PC-3 (cell line): ENCODE data around the gene MCU.

Source experiments
- EZH2 ChIP-seq: fragments of 300-600 bp; sonication (generic); IDR thresholded peaks from one replicate; pipeline ENCODE4 v1.6.1; 2017; ENCODE audit warnings: antibody characterized with exemption, mild to moderate bottlenecking, low read length; ENCODE audit not compliant: unreplicated experiment
- EZH2phosphoT487 ChIP-seq: fragments of 300-600 bp; sonication (generic); IDR thresholded peaks from 2 replicates; pipeline ENCODE4 v1.6.1; 2018; ENCODE audit warnings: mild to moderate bottlenecking, antibody characterized with exemption, low read length, borderline replicate concordance
- TF ChIP-seq, protein P1 (sequence below): fragments of 300-600 bp; sonication (generic); conservative IDR thresholded peaks from 2 replicates; pipeline ENCODE4 v1.5.1; 2017; ENCODE audit warnings: antibody characterized with exemption, low read depth, mild to moderate bottlenecking, low read length

DNA sequence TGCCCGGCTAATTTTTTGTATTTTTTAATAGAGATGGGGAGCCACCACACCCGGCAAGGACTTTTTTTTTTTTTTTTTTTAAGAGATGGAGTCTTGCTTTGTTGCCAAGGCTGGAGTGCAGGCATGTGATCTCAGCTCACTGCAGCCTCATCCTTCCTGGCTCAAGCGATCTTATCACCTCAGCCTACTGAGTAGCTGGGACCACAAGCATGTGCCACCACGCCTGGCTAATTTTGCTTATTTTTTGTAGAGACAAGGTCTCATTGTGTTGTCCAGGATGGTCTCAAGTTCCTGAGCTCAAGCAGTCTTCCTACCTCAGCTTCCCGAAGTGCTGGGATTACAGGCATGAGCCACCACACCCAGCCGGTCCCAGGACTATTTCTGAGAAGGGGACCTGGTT, 9.3 kb upstream of the MCU start:
- TF ChIP-seq, protein P1, sequence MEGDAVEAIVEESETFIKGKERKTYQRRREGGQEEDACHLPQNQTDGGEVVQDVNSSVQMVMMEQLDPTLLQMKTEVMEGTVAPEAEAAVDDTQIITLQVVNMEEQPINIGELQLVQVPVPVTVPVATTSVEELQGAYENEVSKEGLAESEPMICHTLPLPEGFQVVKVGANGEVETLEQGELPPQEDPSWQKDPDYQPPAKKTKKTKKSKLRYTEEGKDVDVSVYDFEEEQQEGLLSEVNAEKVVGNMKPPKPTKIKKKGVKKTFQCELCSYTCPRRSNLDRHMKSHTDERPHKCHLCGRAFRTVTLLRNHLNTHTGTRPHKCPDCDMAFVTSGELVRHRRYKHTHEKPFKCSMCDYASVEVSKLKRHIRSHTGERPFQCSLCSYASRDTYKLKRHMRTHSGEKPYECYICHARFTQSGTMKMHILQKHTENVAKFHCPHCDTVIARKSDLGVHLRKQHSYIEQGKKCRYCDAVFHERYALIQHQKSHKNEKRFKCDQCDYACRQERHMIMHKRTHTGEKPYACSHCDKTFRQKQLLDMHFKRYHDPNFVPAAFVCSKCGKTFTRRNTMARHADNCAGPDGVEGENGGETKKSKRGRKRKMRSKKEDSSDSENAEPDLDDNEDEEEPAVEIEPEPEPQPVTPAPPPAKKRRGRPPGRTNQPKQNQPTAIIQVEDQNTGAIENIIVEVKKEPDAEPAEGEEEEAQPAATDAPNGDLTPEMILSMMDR, result no peak
- TF ChIP-seq EZH2 (no peak), EZH2phosphoT487 (no peak)
